GM18907 (cell line): ENCODE data around the gene CUX1.

Experiments used
- ATAC-seq: cut with Tn5 transposase; IDR thresholded peaks from one replicate; pipeline ENCODE4 v1.9.1; 2021; ENCODE audit warnings: mild to moderate bottlenecking, moderate library complexity; ENCODE audit not compliant: unreplicated experiment

The CUX1 gene

GRCh38 chr7:102253066-102253972 lies 435.9 kb downstream of the CUX1 start:
- no peak for ATAC-seq

- no peak for ATAC-seq
Measured at GRCh38 chr7:102253973-102254370, 436.5 kb downstream of the CUX1 start.

- ATAC-seq, result no peak
Measured at GRCh38 chr7:102254521-102254920, 437.1 kb downstream of the CUX1 start.

GRCh38 chr7:102255501-102255900 lies 438.1 kb downstream of the CUX1 start:
- ATAC-seq, result no peak

- no peak for ATAC-seq
Measured at GRCh38 chr7:102255916-102256315, 438.5 kb downstream of the CUX1 start.

GRCh38 chr7:102258073-102258748 lies 440.8 kb downstream of the CUX1 start:
- no peak for ATAC-seq

GRCh38 chr7:102258749-102259107 lies 441.3 kb downstream of the CUX1 start:
- ATAC-seq, result no peak

GRCh38 chr7:102260856-102261255 lies 443.4 kb downstream of the CUX1 start:
- no peak for ATAC-seq

GRCh38 chr7:102261451-102261850 lies 444.0 kb downstream of the CUX1 start:
- ATAC-seq, result no peak

- ATAC-seq, result no peak
Measured at GRCh38 chr7:102262546-102262945, 445.1 kb downstream of the CUX1 start.

GRCh38 chr7:102264367-102264891 lies 447.0 kb downstream of the CUX1 start:
- ATAC-seq, result no peak

- ATAC-seq, result no peak
Measured at GRCh38 chr7:102266541-102266940, 449.1 kb downstream of the CUX1 start.

GRCh38 chr7:102268635-102269034 lies 451.2 kb downstream of the CUX1 start:
- ATAC-seq, result no peak

GRCh38 chr7:102270178-102270887 lies 452.9 kb downstream of the CUX1 start:
- no peak for ATAC-seq

- no peak for ATAC-seq
Measured at GRCh38 chr7:102271158-102271798, 453.9 kb downstream of the CUX1 start.

GRCh38 chr7:102272075-102272916 lies 454.9 kb downstream of the CUX1 start:
- ATAC-seq, result no peak

GRCh38 chr7:102272917-102273748 lies 455.7 kb downstream of the CUX1 start:
- no peak for ATAC-seq

GRCh38 chr7:102273749-102274712 lies 456.6 kb downstream of the CUX1 start:
- no peak for ATAC-seq
